ENCODE data around the gene EHD2. TPM values are rescaled to one million over a fixed set of nuclear protein-coding genes. Genes with fewer than 3 reads are reported as not detected.
A peak's percentile ranks its signal among the peaks of the same experiment; 100 is the strongest.
"Not testable (repeated sequence)": the region's sequence is repeated elsewhere in the genome, so short reads cannot be mapped to it uniquely, and the experiment has no call there.

Gene EHD2
- total RNA-seq, 1 donor from 2014 or later: 63.9 TPM

DNA sequence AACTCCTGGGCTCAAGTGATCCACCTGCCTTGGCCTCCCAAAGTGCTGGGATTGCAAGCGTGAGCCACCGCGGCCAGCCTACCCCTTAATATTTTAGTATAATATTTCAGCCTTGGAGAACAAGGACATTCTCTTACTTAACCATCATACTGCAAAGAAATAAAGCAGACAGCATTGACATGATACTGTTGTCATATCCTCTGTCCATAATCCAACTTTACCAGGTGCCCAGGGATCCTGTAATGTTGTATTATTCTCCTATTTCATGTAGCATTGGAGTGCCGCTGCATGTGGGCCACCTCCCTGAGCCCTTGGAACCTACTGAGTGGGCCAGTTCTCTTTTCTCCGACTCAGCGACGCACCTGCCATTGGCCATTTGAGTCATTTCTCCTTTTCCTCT lies 21.4 kb upstream of the EHD2 start:
- DNase-seq: no peak

DNA sequence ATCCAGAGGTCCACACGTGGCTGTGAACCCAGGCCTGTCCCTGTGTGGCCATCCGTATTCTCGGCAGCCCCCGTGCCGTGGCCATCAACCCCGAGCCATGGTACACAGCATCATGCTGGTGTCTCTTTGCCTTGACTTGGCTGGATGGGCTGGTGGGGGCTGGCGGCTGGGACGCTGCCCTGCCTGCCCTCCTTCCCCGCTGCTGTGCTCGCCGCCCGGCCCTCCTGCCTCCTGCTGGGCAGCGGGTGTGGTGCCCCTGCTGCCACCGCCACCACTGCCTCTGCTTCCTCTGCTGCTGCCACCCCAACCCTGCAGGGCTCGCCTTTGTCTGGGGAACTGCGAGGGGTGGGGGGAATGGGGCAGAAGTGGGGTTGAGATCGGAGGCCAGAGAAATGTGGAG lies 19.7 kb upstream of the EHD2 start:
- no peak for DNase-seq

DNA sequence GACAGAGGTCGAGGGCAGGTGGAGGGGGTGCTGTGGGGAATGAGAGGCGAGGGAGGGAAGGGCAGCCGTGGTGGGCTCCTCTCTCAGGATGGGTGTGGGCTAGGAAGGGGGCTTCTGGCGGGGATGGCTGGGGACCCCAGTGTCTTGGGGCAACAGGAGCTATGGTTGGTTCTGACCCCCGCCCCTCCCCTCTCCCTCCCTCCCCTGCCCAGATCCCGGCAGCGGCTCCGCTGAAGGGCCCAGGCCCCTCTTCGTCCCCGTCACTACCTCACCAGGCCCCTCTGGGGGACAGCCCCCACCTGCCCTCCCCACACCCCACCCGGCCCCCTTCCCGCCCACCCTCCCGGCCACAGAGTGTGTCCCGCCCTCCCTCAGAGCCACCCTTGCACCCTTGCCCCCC lies 19.3 kb upstream of the EHD2 start:
- DNase-seq: no peak

GRCh38 chr19:47694466-47695273 lies 18.6 kb upstream of the EHD2 start:
- no peak for DNase-seq

DNA sequence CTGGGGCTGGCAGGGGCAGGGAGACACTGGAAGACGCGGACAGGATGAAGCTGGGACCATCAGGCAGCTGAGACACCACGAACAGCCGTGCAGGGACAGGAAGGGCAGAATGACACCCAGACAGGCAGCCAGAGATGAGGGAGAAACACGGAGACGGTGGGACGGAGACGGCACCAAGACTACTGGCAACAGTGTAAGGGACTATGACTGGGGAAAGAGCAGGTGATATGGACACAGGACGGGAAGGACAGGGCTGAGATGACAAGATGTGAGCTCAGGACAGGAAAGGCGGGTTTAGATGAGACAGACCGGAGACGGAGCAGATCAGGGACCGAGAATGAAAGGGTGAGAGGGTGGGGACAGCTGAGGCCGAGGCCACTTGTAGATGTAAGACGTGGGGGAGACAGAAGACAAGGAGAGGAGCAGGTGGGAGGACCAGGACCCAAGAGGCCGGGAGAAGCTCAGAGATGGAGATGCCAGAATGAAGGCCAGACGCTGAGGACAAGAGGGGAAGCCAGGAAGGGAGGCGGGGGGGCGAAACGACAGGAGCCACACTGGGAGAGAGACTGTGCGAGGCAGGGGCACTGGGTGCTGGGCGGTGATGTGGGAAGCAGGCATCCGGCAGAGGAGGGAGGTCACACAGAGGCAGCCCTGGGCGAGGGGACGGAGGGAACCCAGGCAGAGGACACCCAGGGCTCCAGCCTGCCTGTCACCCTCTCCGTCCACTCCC lies 17.5 kb upstream of the EHD2 start:
- DNase-seq: no peak

- no peak for DNase-seq
Measured at GRCh38 chr19:47696635-47697034, 16.6 kb upstream of the EHD2 start.

DNA sequence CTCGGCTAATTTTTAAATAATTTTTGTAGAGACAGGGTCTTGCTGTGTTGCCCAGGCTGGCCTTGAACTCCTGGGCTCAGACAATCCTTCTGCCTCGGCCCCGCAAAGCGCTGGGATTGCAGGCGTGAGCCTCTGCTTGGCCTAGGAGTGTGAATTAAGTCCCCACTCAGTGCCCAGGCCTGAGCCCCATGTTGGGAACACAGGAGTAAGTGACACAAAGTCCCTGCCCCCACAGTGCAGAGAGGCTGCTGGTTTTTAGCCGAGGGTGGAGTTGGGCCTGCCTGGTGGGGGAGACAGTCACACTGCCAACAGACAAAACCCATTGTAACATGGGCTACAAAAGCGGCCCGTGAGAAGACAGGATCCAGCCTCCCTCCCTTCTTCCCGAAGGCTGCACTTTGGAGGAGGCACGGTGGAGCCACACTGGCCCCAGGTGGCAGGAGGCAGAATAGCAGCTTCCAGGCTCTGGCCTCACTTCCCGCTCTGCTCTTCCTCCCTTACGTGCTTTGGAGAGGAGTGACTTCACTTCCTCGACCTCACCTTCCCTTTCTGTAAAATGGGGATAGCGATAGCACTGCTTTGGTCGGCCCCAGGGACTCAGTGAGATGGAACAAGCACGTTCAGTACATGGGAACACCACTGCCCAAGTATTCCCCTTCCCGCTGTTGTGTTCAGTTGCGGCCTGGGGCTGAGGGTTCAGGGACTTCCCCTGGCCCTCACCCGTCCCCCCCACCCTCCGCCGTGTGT lies 15.2 kb upstream of the EHD2 start:
- peak; percentile 75 for DNase-seq

DNA sequence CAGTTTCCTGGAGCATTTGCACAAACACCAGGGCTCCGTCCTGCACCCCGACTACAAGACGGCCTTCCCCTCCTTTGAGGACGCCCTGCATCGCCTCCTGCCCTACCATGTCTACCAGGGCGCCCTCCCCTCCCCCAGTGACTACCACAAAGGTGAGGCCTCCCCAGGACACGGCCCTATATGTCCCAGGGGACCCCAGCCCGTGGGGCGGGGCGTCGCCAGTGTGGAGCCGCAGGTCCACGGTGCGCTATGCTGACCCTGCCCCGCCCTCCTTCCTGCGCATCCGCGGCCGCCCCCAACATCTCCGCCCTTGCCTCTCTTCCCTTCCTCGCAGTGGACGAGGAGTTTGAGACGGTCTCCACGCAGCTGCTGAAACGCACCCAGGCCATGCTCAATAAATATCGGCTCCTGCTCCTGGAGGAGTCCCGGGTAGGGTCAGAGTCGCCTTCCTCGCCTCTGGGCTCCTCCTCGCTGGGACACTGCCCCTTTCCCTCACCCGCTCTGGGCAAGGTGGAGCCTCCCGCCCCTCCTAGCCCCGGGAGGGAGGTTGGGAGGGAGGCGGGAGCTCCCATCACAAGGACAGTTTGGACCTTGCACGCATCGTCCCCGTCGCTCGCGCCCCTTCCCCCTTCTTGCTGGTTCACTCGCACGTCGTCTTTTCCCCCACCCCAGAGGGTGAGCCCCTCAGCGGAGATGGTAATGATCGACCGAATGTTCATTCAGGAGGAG lies 14.4 kb upstream of the EHD2 start:
- DNase-seq: no peak

DNA sequence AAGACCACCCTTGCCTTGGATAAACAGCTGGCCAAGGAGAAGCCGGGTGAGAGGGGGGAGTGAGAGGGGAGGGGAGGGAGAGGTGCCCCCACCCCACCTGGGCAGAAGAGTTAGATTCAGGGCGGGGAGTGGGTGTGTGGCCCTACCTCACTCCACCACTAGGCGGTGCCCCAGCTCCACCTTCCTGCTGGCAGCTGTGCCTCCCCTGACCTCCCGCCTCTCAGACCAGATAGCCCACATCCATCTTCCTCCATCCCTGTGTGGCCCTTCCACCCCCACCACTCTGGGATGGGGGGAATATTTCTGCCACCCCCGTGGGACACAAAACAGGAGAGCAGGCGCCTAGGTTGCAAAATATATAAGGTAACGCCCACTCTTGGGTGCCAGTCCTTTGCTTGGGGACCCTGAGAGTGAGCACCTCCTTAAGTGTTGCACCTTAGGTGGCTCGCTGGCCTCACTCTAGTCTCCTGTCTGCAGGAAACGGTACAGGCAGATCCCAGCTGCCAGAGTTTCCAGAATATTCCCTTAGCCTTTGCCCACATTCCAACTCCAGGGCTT lies 13.8 kb upstream of the EHD2 start:
- DNase-seq: no peak

- DNase-seq: no peak
Measured at GRCh38 chr19:47700934-47701716, 12.1 kb upstream of the EHD2 start.

DNA sequence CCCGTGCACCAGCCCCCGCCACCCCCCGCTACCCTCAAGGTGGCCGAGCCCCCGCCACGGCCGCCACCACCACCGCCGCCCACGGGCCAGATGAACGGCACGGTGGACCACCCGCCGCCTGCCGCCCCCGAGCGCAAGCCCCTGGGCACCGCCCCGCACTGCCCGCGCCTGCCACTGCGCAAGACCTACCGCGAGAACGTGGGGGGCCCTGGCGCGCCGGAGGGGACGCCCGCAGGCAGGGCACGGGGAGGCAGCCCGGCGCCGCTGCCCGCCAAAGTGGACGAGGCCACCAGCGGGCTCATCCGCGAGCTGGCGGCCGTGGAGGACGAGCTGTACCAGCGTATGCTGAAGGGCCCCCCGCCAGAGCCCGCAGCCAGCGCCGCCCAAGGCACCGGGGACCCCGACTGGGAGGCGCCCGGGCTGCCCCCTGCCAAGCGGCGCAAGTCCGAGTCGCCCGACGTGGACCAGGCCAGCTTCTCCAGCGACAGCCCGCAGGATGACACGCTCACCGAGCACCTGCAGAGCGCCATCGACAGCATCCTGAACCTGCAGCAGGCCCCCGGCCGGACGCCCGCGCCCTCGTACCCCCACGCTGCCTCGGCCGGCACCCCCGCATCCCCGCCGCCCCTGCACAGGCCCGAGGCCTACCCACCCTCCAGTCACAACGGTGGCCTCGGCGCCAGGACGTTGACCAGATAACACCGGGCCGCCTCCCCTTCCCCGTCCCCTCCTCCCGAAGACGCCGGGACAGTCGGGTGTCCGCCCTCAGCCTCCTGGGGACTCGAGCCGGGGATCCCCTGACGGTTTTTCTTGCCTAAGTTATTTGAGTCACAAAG lies 11.3 kb upstream of the EHD2 start:
- DNase-seq: no peak

DNA sequence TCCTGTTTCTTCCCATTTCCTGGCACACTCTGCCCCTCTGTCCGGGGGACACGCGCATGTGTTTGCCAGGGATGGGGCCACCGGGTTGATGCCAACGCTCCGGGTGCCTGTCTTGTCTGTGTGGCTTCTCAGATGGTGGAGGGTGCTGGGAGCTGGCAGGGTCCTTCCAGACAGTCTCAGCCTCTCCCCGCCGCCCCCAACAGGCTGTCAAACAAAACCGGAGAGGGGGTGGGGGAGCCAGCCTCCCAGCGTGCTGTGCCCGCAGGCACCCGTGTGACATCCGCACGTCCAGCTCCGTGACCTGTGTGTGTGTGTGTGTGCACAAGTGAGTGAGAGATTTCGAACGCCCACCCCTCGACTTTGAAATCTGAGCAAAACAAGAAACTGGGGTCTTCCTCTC lies 10.6 kb upstream of the EHD2 start:
- DNase-seq: no peak

- DNase-seq: no peak
Measured at GRCh38 chr19:47703301-47703700, 9.9 kb upstream of the EHD2 start.

DNA sequence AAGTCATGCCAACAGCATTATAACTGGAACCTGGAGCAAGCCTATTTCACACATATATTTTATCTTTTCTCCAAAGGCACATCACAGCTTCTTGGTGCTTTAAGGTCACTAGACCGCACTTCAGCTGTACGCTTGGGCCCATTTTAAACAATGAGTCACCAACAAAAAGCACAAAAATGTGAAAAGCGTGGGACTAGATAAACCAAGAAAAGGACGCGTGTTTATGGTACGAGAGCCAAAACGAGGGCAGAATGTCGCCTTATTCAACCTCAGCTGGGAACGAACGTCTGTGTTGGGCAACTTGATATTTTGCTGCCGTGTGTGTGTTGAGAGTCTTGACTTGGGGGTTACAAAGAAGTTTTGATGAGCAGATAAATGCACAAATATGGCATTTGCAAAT lies 9.2 kb upstream of the EHD2 start:
- DNase-seq: no peak

DNA sequence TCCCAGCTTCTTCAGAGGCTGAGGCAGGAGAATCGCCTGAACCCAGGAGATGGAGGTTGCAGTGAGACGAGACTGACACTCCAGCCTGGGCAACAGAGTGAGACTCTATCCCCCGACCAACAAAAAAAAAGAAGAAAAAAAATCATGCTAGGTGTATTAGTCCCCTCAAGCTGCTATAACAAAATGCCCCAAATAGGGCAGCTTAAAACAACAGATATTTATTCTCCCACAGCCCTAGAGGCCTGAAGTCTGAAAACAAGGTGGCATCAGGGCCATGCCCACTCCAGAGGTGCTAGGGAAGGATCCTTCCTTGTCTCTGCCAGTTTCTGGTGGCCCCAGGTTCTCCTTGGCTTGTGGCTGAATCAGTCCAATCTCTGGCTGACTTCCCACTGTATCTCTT lies 8.6 kb upstream of the EHD2 start:
- DNase-seq: no peak

DNA sequence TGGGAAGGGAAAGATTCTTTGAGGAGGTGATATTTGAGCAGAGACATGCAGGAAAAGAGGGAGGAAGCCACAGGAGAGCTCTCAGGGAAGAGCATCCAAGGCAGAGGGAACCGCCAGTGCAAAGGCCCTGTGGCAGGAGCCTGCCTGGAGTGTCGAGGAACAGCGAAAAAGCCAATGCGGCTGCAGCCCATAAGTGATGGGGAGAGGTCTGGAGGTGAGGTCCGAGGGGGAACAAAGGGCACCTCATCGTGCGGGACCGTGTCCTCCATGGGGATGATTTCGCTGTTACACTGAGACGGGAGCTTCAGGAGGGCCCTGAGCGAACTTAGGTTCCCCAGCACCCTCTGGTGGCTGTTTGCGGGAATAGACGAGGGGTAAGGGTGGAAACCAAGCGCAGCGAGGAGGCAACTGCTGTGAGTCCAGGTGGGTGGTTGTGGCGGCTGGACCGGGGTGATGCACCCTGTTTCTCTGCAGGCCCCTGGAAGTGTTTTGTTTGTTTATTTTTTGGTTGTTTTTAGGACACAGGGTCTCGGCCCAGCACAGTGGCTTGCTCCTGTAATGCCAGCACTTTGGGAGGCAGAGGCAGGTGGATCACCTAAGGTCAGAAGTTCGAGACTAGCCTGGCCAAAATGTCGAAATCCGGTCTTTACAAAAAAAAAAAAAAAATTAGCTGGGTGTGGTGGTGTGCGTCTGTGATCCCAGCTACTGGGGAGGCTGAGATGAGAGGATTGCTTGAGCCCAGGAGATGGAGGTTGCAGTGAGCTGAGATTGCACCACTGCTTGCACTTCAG lies 5.9 kb upstream of the EHD2 start:
- DNase-seq: no peak

DNA sequence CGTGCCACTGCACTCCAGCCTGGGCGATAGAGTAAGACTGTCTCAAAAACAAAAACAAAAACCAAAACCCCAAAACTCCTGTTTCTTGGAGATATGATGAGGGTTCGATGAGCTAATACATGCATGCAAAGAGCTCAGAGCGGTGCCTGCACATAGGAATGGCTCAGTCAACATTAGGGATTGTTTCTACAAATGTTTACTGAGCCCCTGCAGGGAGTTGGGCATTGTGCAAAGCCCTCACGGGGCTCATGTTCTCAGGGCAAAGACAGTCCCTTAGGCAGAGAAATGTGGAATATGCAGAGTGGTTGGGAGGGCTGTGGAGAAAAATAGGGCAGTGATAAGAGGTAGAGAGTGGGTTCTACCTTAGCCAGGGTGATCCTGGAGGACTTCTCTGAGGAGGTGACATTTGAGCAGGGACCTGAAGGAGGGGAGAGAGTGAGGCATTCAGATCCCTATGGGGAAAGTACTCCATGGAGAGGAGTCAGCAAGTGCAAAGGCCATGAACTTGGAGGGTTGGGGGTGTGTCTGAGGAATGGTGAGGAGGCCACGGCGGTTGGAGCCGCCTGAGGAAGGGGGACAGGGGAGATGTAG lies 1.5 kb upstream of the EHD2 start:
- DNase-seq: no peak

DNA sequence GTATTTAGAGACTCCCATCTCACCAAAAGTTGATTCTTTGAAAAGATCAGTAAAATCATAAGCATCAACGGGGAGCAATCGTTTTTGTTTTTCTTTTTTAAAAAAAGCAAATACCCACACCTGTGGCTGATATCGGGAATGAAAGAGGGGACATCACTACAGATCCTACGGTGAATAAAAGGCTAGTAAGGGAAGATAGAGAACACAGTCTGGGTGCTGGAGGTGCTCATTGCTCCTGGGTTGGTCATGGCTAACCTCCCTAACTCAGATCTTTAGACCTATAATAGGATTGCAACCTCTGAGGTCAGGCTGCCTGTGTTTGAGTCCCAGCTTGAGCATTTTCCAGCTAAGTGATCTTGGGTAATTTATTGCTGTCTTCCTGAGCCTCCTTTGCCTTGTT lies 1.1 kb downstream of the EHD2 start:
- DNase-seq: no peak

DNA sequence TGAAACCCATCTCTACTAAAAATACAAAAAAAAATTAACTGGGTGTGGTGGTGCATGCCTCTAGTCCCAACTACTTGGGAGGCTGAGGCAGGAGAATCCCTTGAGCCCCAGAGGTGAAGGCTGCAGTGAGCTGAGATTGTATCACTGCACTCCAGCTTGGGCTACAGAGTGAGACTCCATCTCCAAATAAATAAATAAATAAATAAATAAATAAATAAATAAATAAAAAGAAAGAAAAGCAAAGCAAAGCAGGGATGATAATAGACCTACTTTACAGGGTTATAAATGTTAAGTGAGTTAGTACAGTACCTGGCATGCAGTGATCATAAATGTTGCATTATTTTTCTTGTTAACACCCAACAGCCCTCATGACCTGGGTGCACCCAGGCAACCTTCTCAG lies 1.6 kb downstream of the EHD2 start:
- DNase-seq: not testable (repeated sequence)
